Ascending aorta (tissue), 2 donors: ENCODE measurements around the gene CABP1. TPM values are rescaled to one million over a fixed set of nuclear protein-coding genes. Genes with fewer than 3 reads are reported as not detected.
A peak's percentile ranks its signal among the peaks of the same experiment; 100 is the strongest.

Experiments used
- DNase-seq, 2 donors: peaks; one replicate each; pipeline ENCODE4 v3.0.0-alpha.2; 2019; ENCODE audit warnings: low spot score in 2 of 2
- H3K27ac ChIP-seq, 2 donors: fragments of 200-600 bp; sonication (generic); one replicate each; pipeline ENCODE4 v1.5.1; 2016 to 2017; ENCODE audit warnings: mild to moderate bottlenecking in 1 of 2
- H3K27me3 ChIP-seq: fragments of 200-600 bp; sonication (generic); one replicate; pipeline ENCODE4 v1.5.1; 2017
- H3K36me3 ChIP-seq, 2 donors: fragments of 200-600 bp; sonication (generic); one replicate each; pipeline ENCODE4 v1.5.1; 2016
- H3K4me1 ChIP-seq, 2 donors: fragments of 200-600 bp; sonication (generic); one replicate each; pipeline ENCODE4 v1.5.1; 2016 to 2017; ENCODE audit warnings: mild to moderate bottlenecking in 1 of 2
- H3K4me3 ChIP-seq, 2 donors: fragments of 200-600 bp; sonication (generic); one replicate each; pipeline ENCODE4 v1.5.1; 2016 to 2017; ENCODE audit warnings: mild to moderate bottlenecking in 1 of 2
- H3K9me3 ChIP-seq, 2 donors: fragments of 200-600 bp; sonication (generic); one replicate each; pipeline ENCODE4 v1.5.1; 2016
- CTCF ChIP-seq, 3 experiments: fragments of 200-600 bp in 2 of 3; fragments of 450-650 bp in 1 of 3; sonication (generic) in 2 of 3; IDR thresholded peaks; one replicate each; pipeline ENCODE4 v1.5.1; 2016 to 2019; ENCODE audit warnings: antibody characterized with exemption in 3 of 3, mild to moderate bottlenecking in 1 of 3, moderate library complexity in 1 of 3
- intact Hi-C: fragments of 100-400 bp; cut with DNase I; formaldehyde crosslinking; loops from one replicate; pipeline ENCODE4 v1.15.1; 2023
- total RNA-seq: library from RNA; depleted of rRNA; stranded (reverse); fragments of >200 nt; gene quantifications from one replicate; pipeline ENCODE4 v1.1.0, GENCODE V29; 2016

CABP1 gene
- total RNA-seq: 0.32 TPM

DNA sequence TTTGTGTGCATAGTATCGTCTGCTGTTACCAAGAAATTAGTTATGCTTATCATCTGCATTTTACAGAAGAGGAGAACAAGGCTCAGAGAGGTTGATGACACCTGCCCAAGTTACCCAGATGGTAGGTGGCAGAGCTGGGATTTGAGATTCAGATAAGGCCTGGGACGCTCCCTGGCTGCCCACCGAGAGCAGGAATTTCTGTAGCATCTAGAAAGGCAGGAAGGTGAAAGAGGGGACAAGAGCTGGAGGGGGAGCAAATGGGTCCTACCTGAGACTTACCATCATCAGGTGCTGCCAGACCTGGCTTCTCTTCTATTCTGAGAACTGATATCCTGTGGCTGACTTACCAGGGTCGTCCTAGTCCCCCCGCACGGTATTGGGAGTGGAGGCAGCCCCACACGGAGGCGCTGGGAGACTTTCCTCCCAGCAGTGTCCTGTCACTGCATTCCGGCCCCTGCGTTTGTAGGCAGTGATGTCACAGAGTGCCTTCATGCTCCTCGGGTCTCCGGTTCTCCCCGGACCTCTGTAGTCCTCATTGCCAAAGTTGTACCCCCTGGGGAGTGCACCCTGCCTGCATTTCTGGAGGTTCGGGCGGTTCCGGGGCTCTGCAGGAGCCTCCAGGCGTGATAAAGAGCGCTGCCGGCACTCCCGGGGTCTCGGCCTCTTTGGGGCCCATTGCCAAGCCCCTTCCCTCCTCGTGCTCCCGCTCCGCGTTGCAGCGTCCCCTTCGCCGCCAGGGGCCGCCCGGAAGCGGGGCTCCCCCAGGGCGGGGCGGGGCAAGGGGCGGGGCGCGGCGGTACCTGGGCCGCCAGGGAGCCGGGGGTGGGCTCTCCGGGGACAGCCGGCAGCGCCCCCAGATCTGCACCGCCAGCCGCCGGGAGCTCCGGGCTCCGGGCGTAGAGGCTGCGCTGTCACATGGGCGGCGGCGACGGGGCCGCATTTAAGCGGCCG lies at the start of gene CABP1:
Gene CABP1 (plus strand): TSS at position 856 of the 951 bp plus-strand sequence. CDS start 60 bp downstream, at position 916.
- peaks cover 19% of the 10 kb centered on the region for H3K27me3 ChIP-seq

GRCh38 chr12:120590741-120591407 lies 49.6 kb upstream of the CABP1 start:
- Histone ChIP-seq H3K27me3 (no peaks in the 10 kb centered on the region), H3K4me3 (no peak overlapping the region), H3K36me3 (no peaks in the 10 kb centered on the region), H3K27ac (no peak overlapping the region), H3K9me3 (no peaks in the 10 kb centered on the region), H3K4me1 (no peaks in the 10 kb centered on the region)
- DNase-seq: no peak
- TF ChIP-seq CTCF (IDR thresholded peaks at IDR 0.05): no peak
- intact Hi-C loops: no loop called here

More for the DNA sequence above, at the start of gene CABP1:
- Histone ChIP-seq H3K27ac (no peak within 1 kb of the TSS), H3K4me3 (peak within 1 kb of the TSS; percentile 51 to 64), H3K36me3 (no peaks in the 10 kb centered on the region), H3K9me3 (no peaks in the 10 kb centered on the region), H3K4me1 (peaks cover 9 to 13% of the 10 kb centered on the region in 2 donors)
- intact Hi-C loops: loop anchor here (10.0 kb wide), 1 partner anchor 315 kb away; the partner anchor contains the start of gene PLA2G1B
- DNase-seq: no peak
- no peak for TF ChIP-seq CTCF (IDR thresholded peaks at IDR 0.05)

GRCh38 chr12:120592121-120593049 lies 48.0 kb upstream of the CABP1 start:
- H3K4me1 ChIP-seq: no peaks in the 10 kb centered on the region
- no peaks in the 10 kb centered on the region for H3K36me3 ChIP-seq
- no peak for DNase-seq
- H3K4me3 ChIP-seq: no peak overlapping the region
- H3K9me3 ChIP-seq: no peaks in the 10 kb centered on the region
- H3K27me3 ChIP-seq: no peaks in the 10 kb centered on the region
- no peak overlapping the region for H3K27ac ChIP-seq
- intact Hi-C loops: no loop called here
- no peak for TF ChIP-seq CTCF (IDR thresholded peaks at IDR 0.05)

DNA sequence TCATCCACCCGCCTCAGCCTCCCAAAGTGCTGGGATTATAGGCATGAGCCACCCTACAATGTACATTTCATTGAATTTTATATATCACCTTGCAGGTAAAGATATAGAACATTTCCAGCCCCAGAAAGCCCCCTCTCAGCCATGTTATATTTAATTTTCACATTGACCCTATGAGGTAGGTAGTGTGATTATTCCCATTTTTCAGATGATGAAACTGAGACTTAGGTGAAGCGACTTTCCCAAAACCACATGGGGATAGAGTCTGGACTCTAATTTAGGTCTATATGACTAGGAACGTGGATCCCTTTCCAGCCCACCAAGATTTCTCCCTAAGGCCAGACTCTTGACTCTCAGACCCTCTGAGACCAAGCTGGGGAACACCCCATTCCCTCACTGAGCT lies 43.5 kb upstream of the CABP1 start:
- H3K27ac ChIP-seq: no peak overlapping the region
- no peaks in the 10 kb centered on the region for H3K9me3 ChIP-seq
- no peaks in the 10 kb centered on the region for H3K27me3 ChIP-seq
- no peaks in the 10 kb centered on the region for H3K4me1 ChIP-seq
- TF ChIP-seq CTCF (IDR thresholded peaks at IDR 0.05): no peak
- H3K4me3 ChIP-seq: no peak overlapping the region
- intact Hi-C loops: no loop called here
- H3K36me3 ChIP-seq: no peaks in the 10 kb centered on the region
- DNase-seq: no peak

DNA sequence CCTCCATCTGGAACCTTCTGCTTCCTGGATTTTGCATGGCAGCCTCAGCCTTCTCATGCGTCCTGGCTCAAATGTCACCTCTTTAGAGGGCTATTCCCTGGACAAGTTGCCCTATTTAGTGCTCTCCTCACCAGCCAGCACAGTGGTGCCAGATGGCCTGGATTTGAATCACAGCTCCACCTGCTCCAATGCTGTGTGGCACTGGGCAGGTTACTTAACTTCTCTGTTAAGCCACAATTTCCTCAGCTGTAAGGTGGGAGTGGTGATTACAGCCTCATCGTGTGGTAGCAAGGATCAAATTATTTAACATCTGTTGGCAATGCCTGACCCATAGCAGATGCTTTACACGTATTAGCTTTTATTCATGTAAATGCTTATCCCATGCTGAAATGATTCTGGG lies 42.6 kb upstream of the CABP1 start:
- no peak overlapping the region for H3K4me3 ChIP-seq
- no peaks in the 10 kb centered on the region for H3K4me1 ChIP-seq
- no peaks in the 10 kb centered on the region for H3K27me3 ChIP-seq
- DNase-seq: no peak
- H3K27ac ChIP-seq: no peak overlapping the region
- no peaks in the 10 kb centered on the region for H3K36me3 ChIP-seq
- TF ChIP-seq CTCF (IDR thresholded peaks at IDR 0.05): no peak
- intact Hi-C loops: no loop called here
- no peaks in the 10 kb centered on the region for H3K9me3 ChIP-seq
